Hematopoietic multipotent progenitor cell (in vitro differentiated cells): Measurements from ENCODE around the gene PPP2R5D. TPM values are rescaled to one million over a fixed set of nuclear protein-coding genes. Genes with fewer than 3 reads are reported as not detected.
"Not testable (repeated sequence)": the region's sequence is repeated elsewhere in the genome, so short reads cannot be mapped to it uniquely, and the experiment has no call there.

Experiments used
- DNase-seq, 3 donors: peaks; one replicate each; pipeline ENCODE4 v3.0.0-alpha.2; 2011 to 2015; ENCODE audit warnings: low read depth in 2 of 3, low spot score in 2 of 3
- total RNA-seq: library from RNA; depleted of rRNA; stranded (reverse); fragments of >200 nt; gene quantifications from one replicate; pipeline ENCODE4 v1.2.3, GENCODE V29; 2012

Gene PPP2R5D
- total RNA-seq, 1 donor = 42.0 TPM

DNA sequence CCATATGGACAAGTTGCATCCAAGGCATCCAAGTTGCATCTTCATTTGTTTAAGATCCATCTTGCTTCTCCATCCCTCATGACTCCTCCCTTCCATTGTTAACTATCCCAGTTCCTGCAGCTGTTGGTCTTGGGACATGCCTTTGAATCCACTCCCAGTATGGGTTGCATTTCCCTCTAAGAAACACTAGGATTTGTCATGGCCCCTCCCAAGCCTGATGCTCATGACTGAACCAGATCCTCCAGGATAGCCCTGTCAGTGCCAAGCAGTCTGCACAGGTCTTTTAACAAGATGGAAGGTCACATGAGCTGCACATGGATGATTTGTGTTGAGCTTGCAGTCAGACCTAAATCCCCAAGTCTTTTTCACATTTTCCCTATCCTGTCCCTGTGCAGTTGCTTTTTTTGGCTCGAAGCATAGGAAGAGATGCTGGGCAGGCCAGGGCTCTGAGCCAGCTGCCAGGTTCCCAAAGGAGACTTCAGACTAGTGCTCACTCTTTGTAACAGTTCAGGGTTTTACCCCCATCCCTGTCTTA is 4.2 kb downstream of the PPP2R5D start:
- no peak for DNase-seq

GRCh38 chr6:42989923-42990322 is 5.6 kb downstream of the PPP2R5D start:
- no peak for DNase-seq

GRCh38 chr6:42993445-42993844 is 9.1 kb downstream of the PPP2R5D start:
- no peak for DNase-seq

GRCh38 chr6:42996513-42996912 is 12.1 kb downstream of the PPP2R5D start:
- DNase-seq = no peak

GRCh38 chr6:42998205-42998604 is 13.8 kb downstream of the PPP2R5D start:
- DNase-seq = not testable (repeated sequence)

- no peak for DNase-seq
Observed at GRCh38 chr6:43001843-43002242, 17.5 kb downstream of the PPP2R5D start.

DNA sequence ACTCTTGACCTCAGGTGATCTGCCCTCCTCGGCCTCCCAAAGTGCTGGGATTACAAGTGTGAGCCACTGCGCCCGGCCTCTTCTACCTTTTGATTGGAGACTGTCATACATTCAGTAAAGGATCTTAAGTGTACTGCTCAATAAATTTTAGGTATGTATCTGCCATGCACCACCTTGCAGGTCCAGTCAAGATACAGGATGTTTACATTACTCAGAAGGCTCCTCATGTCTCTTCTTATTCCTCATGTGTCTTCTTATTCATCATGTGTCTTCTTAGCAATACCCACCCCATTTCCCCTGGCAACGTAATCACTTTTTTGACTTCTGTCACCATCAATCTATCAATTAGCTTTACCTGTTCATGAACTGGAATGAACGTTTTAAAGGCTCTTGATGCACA is 21.5 kb downstream of the PPP2R5D start:
- no peak for DNase-seq

GRCh38 chr6:43006251-43006650 is 21.9 kb downstream of the PPP2R5D start:
- no peak for DNase-seq

DNA sequence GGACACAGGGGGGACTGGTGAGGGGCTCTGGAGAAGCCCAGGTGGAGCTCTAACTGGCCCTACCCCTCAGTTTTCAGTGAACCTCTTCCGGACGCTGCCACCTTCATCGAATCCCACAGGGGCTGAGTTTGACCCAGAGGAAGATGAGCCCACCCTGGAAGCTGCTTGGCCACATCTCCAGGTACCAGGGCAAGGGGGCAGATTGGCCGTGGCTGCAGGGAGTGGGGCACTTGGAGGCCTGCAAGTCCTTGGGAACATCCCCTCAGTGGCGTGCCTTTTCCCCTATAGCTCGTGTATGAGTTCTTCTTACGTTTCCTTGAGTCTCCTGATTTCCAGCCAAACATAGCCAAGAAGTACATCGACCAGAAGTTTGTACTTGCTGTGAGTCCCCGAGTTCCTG is 22.8 kb downstream of the PPP2R5D start:
- DNase-seq = no peak

DNA sequence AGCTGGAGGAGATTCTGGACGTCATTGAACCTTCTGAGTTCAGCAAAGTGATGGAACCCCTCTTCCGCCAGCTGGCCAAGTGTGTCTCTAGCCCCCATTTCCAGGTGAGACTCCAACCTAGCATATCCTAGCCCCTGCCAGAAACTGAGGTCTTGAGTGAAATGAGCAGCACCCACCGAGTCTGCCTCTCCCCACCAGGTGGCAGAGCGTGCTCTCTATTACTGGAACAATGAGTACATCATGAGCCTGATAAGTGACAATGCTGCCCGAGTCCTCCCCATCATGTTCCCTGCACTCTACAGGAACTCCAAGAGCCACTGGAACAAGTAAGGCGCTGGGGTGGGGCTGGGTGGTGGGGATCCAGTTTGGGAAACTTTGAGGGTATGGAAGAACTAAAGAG is 24.8 kb downstream of the PPP2R5D start:
- peak in 2 of 3 donors; percentile 29 to 61 for DNase-seq

DNA sequence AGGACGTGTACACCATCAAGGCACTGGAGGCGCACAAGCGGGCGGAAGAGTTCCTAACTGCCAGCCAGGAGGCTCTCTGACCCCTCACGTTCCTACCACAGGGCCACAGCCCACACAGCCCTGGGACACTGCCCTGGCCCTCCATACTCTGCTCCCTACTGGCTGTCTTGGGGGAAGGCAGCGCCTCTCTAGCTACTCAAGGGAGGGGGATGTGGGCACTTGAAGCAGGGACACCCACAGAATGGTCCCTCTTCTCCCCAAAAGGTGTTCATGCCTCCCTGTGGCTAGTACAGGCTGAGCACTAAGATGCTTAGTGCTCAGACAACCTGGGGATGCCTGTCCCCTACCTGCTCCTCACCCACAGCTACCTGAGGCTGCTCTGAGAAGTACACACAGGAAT is 26.8 kb downstream of the PPP2R5D start:
- no peak for DNase-seq

- DNase-seq = no peak
Observed at GRCh38 chr6:43012364-43012763, 28.0 kb downstream of the PPP2R5D start.

GRCh38 chr6:43013097-43013842 is 28.9 kb downstream of the PPP2R5D start:
- DNase-seq = peak in 2 of 3 donors; percentile 73 to 81

DNA sequence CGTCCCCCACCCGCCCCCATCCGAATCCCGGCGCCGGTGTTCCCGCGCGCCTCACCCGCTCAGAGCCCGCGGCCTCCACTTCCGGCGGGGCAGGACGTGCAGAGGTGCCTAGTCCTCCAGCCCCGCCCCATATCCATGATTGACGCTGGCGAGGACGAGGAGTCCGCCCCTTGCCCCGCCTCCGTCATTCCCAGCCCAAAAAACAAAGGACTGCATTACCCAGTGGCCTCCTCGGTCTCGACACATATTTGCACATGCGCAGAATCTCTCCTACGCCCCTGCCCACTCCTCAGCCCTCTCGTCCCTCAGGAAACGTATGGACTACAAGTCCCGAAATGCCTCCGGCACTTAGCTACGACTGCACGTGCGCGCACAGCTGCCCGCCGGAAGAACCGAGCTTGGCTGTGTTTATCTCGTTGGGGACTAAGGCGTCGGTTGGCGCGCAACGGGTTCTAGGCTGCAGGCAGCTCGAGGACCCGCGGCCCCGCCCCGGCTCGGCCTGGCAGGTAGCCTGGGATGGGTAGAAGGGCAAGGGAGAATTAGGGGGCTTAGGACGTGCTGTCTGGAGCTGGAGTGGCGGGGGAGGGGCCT is 29.6 kb downstream of the PPP2R5D start, which contains the start of the genes KLHDC3 and MEA1:
KLHDC3 (plus strand) TSS at position 407 of the 591 bp plus-strand sequence. CDS start 2,944 bp downstream, outside the sequence.
MEA1 (minus strand) TSS at position 104 of the 591 bp plus-strand sequence. CDS start 133 bp downstream, outside the sequence.
- DNase-seq = peak; percentile 88 to 100 (median 100)

GRCh38 chr6:43014434-43014909 is 30.1 kb downstream of the PPP2R5D start:
- DNase-seq = no peak

DNA sequence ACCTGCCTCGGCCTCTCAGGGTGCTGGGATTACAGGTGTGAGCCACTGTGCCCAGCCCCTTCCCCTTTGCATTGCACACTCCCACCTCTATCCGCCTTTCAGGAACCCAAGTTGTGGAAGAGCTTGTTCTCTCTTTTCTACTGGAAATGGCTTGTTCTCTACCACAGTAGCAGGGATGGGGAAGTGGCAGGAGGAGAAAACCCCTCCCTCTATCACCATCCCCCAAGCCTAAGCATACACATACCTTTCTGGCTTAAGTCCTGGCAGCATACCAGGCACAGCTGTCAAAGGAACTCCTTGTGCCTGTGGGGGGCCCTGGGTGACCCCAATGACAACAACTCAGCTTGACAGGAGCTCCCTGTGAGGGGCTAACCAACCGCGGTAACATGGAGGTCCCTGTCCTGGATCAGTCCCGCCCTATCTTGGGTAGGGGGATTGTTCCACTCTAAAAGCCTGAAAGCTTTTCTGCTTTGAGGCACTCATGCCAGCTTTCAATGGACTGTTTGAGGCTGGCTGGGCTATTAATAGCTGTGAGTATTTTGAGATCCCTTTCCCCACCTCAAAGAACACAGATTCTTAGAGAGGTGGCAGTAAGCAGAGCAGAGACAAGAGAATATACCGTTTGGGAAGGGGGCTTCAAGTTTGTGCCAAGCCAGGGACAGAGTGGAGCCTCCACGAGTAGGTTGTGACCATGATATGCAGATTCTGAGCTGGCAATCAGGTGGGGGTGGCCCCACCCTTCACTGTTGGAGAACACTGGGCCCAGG is 32.0 kb downstream of the PPP2R5D start:
- no peak for DNase-seq

GRCh38 chr6:43016943-43017334 is 32.6 kb downstream of the PPP2R5D start:
- DNase-seq = no peak

DNA sequence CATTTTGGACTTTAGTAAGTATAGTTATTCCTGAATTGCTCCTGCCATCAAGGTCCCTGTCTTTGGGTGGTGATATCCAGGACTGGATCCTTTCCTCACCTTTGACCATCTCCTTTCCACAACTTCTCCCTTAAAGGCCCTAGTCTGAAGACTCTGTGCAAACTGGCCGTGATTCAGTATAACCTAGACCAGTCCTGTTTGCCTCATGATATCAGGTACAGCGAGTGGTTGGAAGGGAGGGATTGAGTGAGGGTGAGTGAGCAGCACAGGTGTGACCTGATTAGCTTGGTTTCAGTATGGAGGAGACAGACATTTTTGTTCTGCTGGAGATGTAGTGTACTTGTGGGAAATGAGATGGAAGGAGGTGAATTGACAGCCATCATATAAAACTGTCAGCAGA is 34.8 kb downstream of the PPP2R5D start:
- no peak for DNase-seq

DNA sequence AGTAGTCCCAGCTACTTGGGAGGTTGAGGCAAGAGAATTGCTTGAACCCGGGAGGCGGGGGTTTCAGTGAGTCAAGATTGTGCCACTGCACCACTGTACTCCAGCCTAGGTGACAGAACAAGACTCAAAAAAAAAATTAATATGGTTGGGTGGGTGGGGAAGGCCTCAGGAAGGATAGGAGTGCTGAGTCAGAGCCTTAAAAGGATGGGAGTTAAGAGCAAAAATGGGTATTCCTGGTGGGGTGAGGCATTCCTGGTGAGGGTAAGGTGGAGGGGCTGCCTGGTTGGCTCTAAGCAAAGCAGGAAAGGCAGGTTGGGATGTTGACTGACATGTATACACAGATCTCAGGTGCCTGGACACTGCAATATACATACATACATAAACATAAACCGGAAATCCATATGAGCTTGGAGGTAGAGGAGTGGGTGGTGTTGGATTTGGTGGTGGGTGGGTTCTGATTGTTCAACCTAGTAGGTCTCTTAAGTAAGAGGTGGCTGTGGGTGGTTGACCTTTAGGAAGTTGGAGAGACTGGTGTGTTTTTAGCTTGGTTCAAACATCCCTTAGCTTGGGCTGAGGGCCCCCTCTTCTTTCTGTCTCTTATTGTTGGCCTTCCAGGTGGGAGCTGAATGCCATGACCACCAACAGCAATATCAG is 35.8 kb downstream of the PPP2R5D start:
- DNase-seq = no peak

- no peak for DNase-seq
Observed at GRCh38 chr6:43020847-43021246, 36.5 kb downstream of the PPP2R5D start.
